ENCODE results near the gene TBC1D2B.

The TBC1D2B gene

GRCh38 chr15:78085928-78086327, 8.4 kb upstream of the TBC1D2B start:
- no peak for TF ChIP-seq GATA2 (IDR thresholded peaks at IDR 0.05; ENCODE audit: low read depth, low read length)
- TF ChIP-seq GATA3 (IDR thresholded peaks at IDR 0.05; ENCODE audit: low read depth, low read length), result no peak

- TF ChIP-seq GATA2 (IDR thresholded peaks at IDR 0.05; ENCODE audit: low read depth, low read length), result no peak
- TF ChIP-seq GATA3 (IDR thresholded peaks at IDR 0.05; ENCODE audit: low read depth, low read length), result no peak
Observed at GRCh38 chr15:78084449-78084750, 6.9 kb upstream of the TBC1D2B start.

GRCh38 chr15:78083687-78084448, 6.4 kb upstream of the TBC1D2B start:
- TF ChIP-seq GATA3 (IDR thresholded peaks at IDR 0.05; ENCODE audit: low read depth, low read length), result no peak
- TF ChIP-seq GATA2 (IDR thresholded peaks at IDR 0.05; ENCODE audit: low read depth, low read length), result no peak

GRCh38 chr15:78083186-78083585, 5.7 kb upstream of the TBC1D2B start:
- TF ChIP-seq GATA2 (IDR thresholded peaks at IDR 0.05; ENCODE audit: low read depth, low read length) (no peak), GATA3 (IDR thresholded peaks at IDR 0.05; ENCODE audit: low read depth, low read length) (no peak)

- TF ChIP-seq GATA2 (IDR thresholded peaks at IDR 0.05; ENCODE audit: low read depth, low read length) (no peak), GATA3 (IDR thresholded peaks at IDR 0.05; ENCODE audit: low read depth, low read length) (no peak)
Observed at GRCh38 chr15:78082743-78083110, 5.2 kb upstream of the TBC1D2B start.

- TF ChIP-seq GATA2 (IDR thresholded peaks at IDR 0.05; ENCODE audit: low read depth, low read length) (no peak), GATA3 (IDR thresholded peaks at IDR 0.05; ENCODE audit: low read depth, low read length) (no peak)
Observed at GRCh38 chr15:78082106-78082742, 4.7 kb upstream of the TBC1D2B start.

GRCh38 chr15:78080088-78080460, 2.6 kb upstream of the TBC1D2B start:
- no peak for TF ChIP-seq GATA2 (IDR thresholded peaks at IDR 0.05; ENCODE audit: low read depth, low read length)
- no peak for TF ChIP-seq GATA3 (IDR thresholded peaks at IDR 0.05; ENCODE audit: low read depth, low read length)

- TF ChIP-seq GATA2 (IDR thresholded peaks at IDR 0.05; ENCODE audit: low read depth, low read length) (no peak), GATA3 (IDR thresholded peaks at IDR 0.05; ENCODE audit: low read depth, low read length) (no peak)
Observed at GRCh38 chr15:78079298-78080087, 2.0 kb upstream of the TBC1D2B start.

- no peak for TF ChIP-seq GATA2 (IDR thresholded peaks at IDR 0.05; ENCODE audit: low read depth, low read length)
- TF ChIP-seq GATA3 (IDR thresholded peaks at IDR 0.05; ENCODE audit: low read depth, low read length), result no peak
Observed at GRCh38 chr15:78077871-78078210, 330 bp upstream of the TBC1D2B start.

- no peak for TF ChIP-seq GATA3 (IDR thresholded peaks at IDR 0.05; ENCODE audit: low read depth, low read length)
- no peak for TF ChIP-seq GATA2 (IDR thresholded peaks at IDR 0.05; ENCODE audit: low read depth, low read length)
Observed at GRCh38 chr15:78076231-78077052, 1.1 kb downstream of the TBC1D2B start.

GRCh38 chr15:78075490-78076230, 1.9 kb downstream of the TBC1D2B start:
- TF ChIP-seq GATA2 (IDR thresholded peaks at IDR 0.05; ENCODE audit: low read depth, low read length) (no peak), GATA3 (IDR thresholded peaks at IDR 0.05; ENCODE audit: low read depth, low read length) (no peak)

GRCh38 chr15:78073046-78073787, 4.3 kb downstream of the TBC1D2B start:
- TF ChIP-seq GATA2 (IDR thresholded peaks at IDR 0.05; ENCODE audit: low read depth, low read length) (no peak), GATA3 (IDR thresholded peaks at IDR 0.05; ENCODE audit: low read depth, low read length) (no peak)
